IMR-90 (cell line): Measurements from ENCODE around the gene BCAS4. TPM values are rescaled to one million over a fixed set of nuclear protein-coding genes. Genes with fewer than 3 reads are reported as not detected.

Experiments used
- ATAC-seq: fragments of 200-7000 bp; cut with Tn5 transposase; 2 replicates; pipeline ENCODE4 v1.9.1; 2020; ENCODE audit warnings: low read depth, mild to moderate bottlenecking, moderate library complexity
- BruUV-seq: library from RNA; stranded (reverse); fragments of 400-500 nt; replicated peaks from 2 replicates; lab custom pipeline; 2021; lab: Mats Ljungman, UMichigan
- CTCF ChIA-PET: fragments of 300-600 bp; formaldehyde crosslinking; extraction: SDS; loops from one replicate; lab custom pipeline; 2021; ENCODE audit warnings: antibody characterized with exemption; lab: Yijun Ruan, JAX
- POLR2A ChIA-PET: fragments of 300-600 bp; sonication (Branson Sonifier 250); formaldehyde crosslinking; loops from one replicate; lab custom pipeline; 2022; ENCODE audit warnings: antibody characterized with exemption; ENCODE audit not compliant: unreplicated experiment; lab: Charles Lee
- DNase-seq: peaks from one replicate; pipeline ENCODE4 v3.0.0; 2013
- H2AFZ ChIP-seq: replicated peaks from 2 replicates; pipeline ENCODE3; 2013; ENCODE audit warnings: low read length, mild to moderate bottlenecking; ENCODE audit not compliant: poor library complexity
- H2AK5ac ChIP-seq: 2 replicates; pipeline ENCODE4 v1.6.1; 2013; ENCODE audit warnings: low read depth, low read length, inconsistent platforms
- H2AK9ac ChIP-seq: replicated peaks from 2 replicates; pipeline ENCODE3; 2013; ENCODE audit warnings: mild to moderate bottlenecking, low read depth, low read length, moderate library complexity; ENCODE audit not compliant: poor library complexity
- H2BK120ac ChIP-seq: 2 replicates; pipeline ENCODE4 v1.6.1; 2013; ENCODE audit warnings: low read depth, low read length, inconsistent platforms
- H2BK15ac ChIP-seq: 3 replicates; pipeline ENCODE4 v1.6.1; 2013; ENCODE audit warnings: low read depth, low read length, inconsistent platforms
- H2BK20ac ChIP-seq: 2 replicates; pipeline ENCODE4 v1.6.1; 2013; ENCODE audit warnings: low read depth, mild to moderate bottlenecking, inconsistent platforms, low read length, moderate library complexity
- H2BK5ac ChIP-seq: 2 replicates; pipeline ENCODE4 v1.6.1; 2013; ENCODE audit warnings: mild to moderate bottlenecking, low read depth, low read length, inconsistent platforms; ENCODE audit not compliant: poor library complexity, severe bottlenecking
- H3K14ac ChIP-seq: replicated peaks from 2 replicates; pipeline ENCODE4 v1.6.1; 2013; ENCODE audit warnings: low read depth, low read length, inconsistent platforms
- H3K18ac ChIP-seq: 2 replicates; pipeline ENCODE4 v1.6.1; 2013; ENCODE audit warnings: low read depth, low read length, control low read depth
- H3K23ac ChIP-seq: 2 replicates; pipeline ENCODE4 v1.6.1; 2013; ENCODE audit warnings: low read depth, low read length, inconsistent platforms
- H3K27ac ChIP-seq: 2 replicates; pipeline ENCODE4 v1.5.1; 2013; ENCODE audit warnings: mild to moderate bottlenecking, control low read depth, low read length; ENCODE audit not compliant: insufficient read depth
- H3K27me3 ChIP-seq: 2 replicates; pipeline ENCODE4 v1.6.1; 2013; ENCODE audit warnings: low read length; ENCODE audit not compliant: control insufficient read depth, insufficient read depth
- H3K36me3 ChIP-seq: 2 replicates; pipeline ENCODE4 v1.6.1; 2013; ENCODE audit warnings: low read length, mixed read lengths; ENCODE audit not compliant: control insufficient read depth, insufficient read depth
- H3K4ac ChIP-seq: 2 replicates; pipeline ENCODE4 v1.6.1; 2013; ENCODE audit warnings: low read depth, low read length, inconsistent platforms
- H3K4me1 ChIP-seq: 2 replicates; pipeline ENCODE4 v1.6.1; 2013; ENCODE audit warnings: low read length, mixed read lengths; ENCODE audit not compliant: control insufficient read depth, insufficient read depth
- H3K4me2 ChIP-seq: 2 replicates; pipeline ENCODE4 v1.6.1; 2013; ENCODE audit warnings: low read depth, mild to moderate bottlenecking, control low read depth, low read length, moderate library complexity
- H3K4me3 ChIP-seq: 2 replicates; pipeline ENCODE4 v1.5.1; 2013; ENCODE audit warnings: low read depth, mild to moderate bottlenecking, control low read depth, low read length, moderate library complexity; ENCODE audit not compliant: insufficient read depth
- H3K56ac ChIP-seq: 2 replicates; pipeline ENCODE4 v1.6.1; 2013; ENCODE audit warnings: low read length, inconsistent platforms; ENCODE audit not compliant: insufficient read depth; ENCODE audit errors: extremely low read depth
- H3K79me1 ChIP-seq, 2 experiments: 2 replicates each; pipeline ENCODE4 v1.6.1; 2013; ENCODE audit warnings: low read length in 2 of 2, inconsistent platforms in 1 of 2, low read depth in 1 of 2
- H3K9ac ChIP-seq: 2 replicates; pipeline ENCODE4 v1.6.1; 2013; ENCODE audit warnings: low read depth, low read length, control low read depth
- H3K9me1 ChIP-seq: 2 replicates; pipeline ENCODE4 v1.6.1; 2013; ENCODE audit warnings: low read length, inconsistent platforms; ENCODE audit not compliant: insufficient read depth
- H3K9me3 ChIP-seq: 2 replicates; pipeline ENCODE4 v1.6.1; 2013; ENCODE audit warnings: low read length; ENCODE audit not compliant: control insufficient read depth, insufficient read depth
- H4K20me1 ChIP-seq: 2 replicates; pipeline ENCODE4 v1.6.1; 2013; ENCODE audit warnings: low read length, inconsistent platforms; ENCODE audit not compliant: insufficient read depth
- H4K5ac ChIP-seq: 2 replicates; pipeline ENCODE4 v1.6.1; 2013; ENCODE audit warnings: mild to moderate bottlenecking, low read depth, low read length, control low read depth
- H4K8ac ChIP-seq, 2 experiments: 2 replicates each; pipeline ENCODE4 v1.6.1; 2013; ENCODE audit warnings: low read depth in 2 of 2, low read length in 2 of 2, control low read depth in 1 of 2, inconsistent platforms in 1 of 2
- H4K91ac ChIP-seq: 2 replicates; pipeline ENCODE4 v1.6.1; 2013; ENCODE audit warnings: low read depth, low read length, inconsistent platforms; ENCODE audit not compliant: insufficient read depth
- CEBPB ChIP-seq: IDR thresholded peaks from 2 replicates; pipeline ENCODE4 v1.6.1; 2012; ENCODE audit warnings: low read depth, low read length, improper control_type of control experiment
- CHD1 ChIP-seq: IDR thresholded peaks from 2 replicates; pipeline ENCODE4 v1.6.1; 2012; ENCODE audit warnings: low read depth, low read length, improper control_type of control experiment
- FOS ChIP-seq: fragments of 150-350 bp; IDR thresholded peaks from 2 replicates; pipeline ENCODE4 v1.6.1; 2016; ENCODE audit warnings: low read depth, low read length
- MAFK ChIP-seq: IDR thresholded peaks from 2 replicates; pipeline ENCODE4 v1.6.1; 2012; ENCODE audit warnings: low read depth, low read length, improper control_type of control experiment
- MAZ ChIP-seq: IDR thresholded peaks from 2 replicates; pipeline ENCODE4 v1.6.1; 2012; ENCODE audit warnings: low read depth, mild to moderate bottlenecking, low read length, improper control_type of control experiment, moderate library complexity, borderline replicate concordance
- MXI1 ChIP-seq: IDR thresholded peaks from 2 replicates; pipeline ENCODE4 v1.6.1; 2012; ENCODE audit warnings: low read depth, mild to moderate bottlenecking, low read length, moderate library complexity, borderline replicate concordance
- NFE2L2 ChIP-seq: fragments of 150-350 bp; IDR thresholded peaks from 2 replicates; pipeline ENCODE4 v1.6.1; 2016; ENCODE audit warnings: low read depth, mild to moderate bottlenecking, low read length
- POLR2A ChIP-seq: IDR thresholded peaks from 2 replicates; pipeline ENCODE4 v1.6.1; 2012; ENCODE audit warnings: mild to moderate bottlenecking, low read depth, low read length
- RAD21 ChIP-seq: IDR thresholded peaks from 2 replicates; pipeline ENCODE4 v1.6.1; 2012; ENCODE audit warnings: low read length, improper control_type of control experiment
- RCOR1 ChIP-seq: IDR thresholded peaks from 2 replicates; pipeline ENCODE4 v1.6.1; 2012; ENCODE audit warnings: mild to moderate bottlenecking, low read length, improper control_type of control experiment; ENCODE audit not compliant: insufficient replicate concordance
- RFX5 ChIP-seq: IDR thresholded peaks from 2 replicates; pipeline ENCODE4 v1.8.0; 2012; ENCODE audit warnings: low read depth, mild to moderate bottlenecking, low read length, moderate library complexity
- SMC3 ChIP-seq: fragments of 150-350 bp; IDR thresholded peaks from 2 replicates; pipeline ENCODE4 v1.6.1; 2016; ENCODE audit warnings: low read depth, mild to moderate bottlenecking, antibody characterized with exemption, low read length, moderate library complexity
- WGBS, 2 experiments: methylation state at CpG; one replicate each; pipeline versions ENCODE4 v1.1.5 to v1.1.7; 2013; ENCODE audit warnings: missing lambda C conversion rate in 2 of 2; ENCODE audit not compliant: insufficient read length in 1 of 2; ENCODE audit errors: extremely low coverage in 2 of 2; 5-methylcytosine and 5-hydroxymethylcytosine counted together
- dilution Hi-C: fragments of 300-500 bp; cut with HindIII; formaldehyde crosslinking; loops from one replicate; pipeline ENCODE4 v1.14.3; 2018; ENCODE audit warnings: low sequenced_read_pairs; ENCODE audit not compliant: unreplicated experiment
- in situ Hi-C: fragments of 300-500 bp; cut with MboI; formaldehyde crosslinking; loops from 3 replicates; pipeline ENCODE4 v1.14.3; 2019; ENCODE audit warnings: low sequenced_read_pairs, inconsistent platforms, mixed read lengths
- intact Hi-C: fragments of 100-400 bp; cut with micrococcal nuclease; formaldehyde crosslinking; loops from 2 replicates; pipeline ENCODE4 v1.10.0; 2022
- polyA plus RNA-seq, 3 experiments: library from polyadenylated mRNA; depleted of rRNA; stranded (reverse); fragments of >200 nt; gene quantifications; 2 replicates each; pipeline ENCODE4 v1.2.3, GENCODE V29; 2012; ENCODE audit warnings: low replicate concordance in 1 of 3
- total RNA-seq: library from RNA; depleted of rRNA; stranded (reverse); fragments of >200 nt; gene quantifications from 2 replicates; pipeline ENCODE4 v1.2.3, GENCODE V29; 2012
- TF ChIP-seq, protein P1 (sequence below): fragments of 150-350 bp; IDR thresholded peaks from 2 replicates; pipeline ENCODE4 v1.6.1; 2016; ENCODE audit warnings: low read depth, mild to moderate bottlenecking, low read length, moderate library complexity, borderline replicate concordance
- TF ChIP-seq, protein P2 (sequence below): conservative IDR thresholded peaks from 2 replicates; pipeline ENCODE4 v1.5.1; 2012; ENCODE audit warnings: mild to moderate bottlenecking, low read depth, low read length, improper control_type of control experiment
- TF ChIP-seq, protein P3 (sequence below): fragments of 150-350 bp; IDR thresholded peaks from 2 replicates; pipeline ENCODE4 v1.6.1; 2017; ENCODE audit warnings: mild to moderate bottlenecking, antibody characterized with exemption, low read length, low read depth

The BCAS4 gene
- total and polyA plus RNA-seq, 2 of the 4 experiments (the other 2 are of a cell fraction), result 42.7 to 47.5 TPM

DNA sequence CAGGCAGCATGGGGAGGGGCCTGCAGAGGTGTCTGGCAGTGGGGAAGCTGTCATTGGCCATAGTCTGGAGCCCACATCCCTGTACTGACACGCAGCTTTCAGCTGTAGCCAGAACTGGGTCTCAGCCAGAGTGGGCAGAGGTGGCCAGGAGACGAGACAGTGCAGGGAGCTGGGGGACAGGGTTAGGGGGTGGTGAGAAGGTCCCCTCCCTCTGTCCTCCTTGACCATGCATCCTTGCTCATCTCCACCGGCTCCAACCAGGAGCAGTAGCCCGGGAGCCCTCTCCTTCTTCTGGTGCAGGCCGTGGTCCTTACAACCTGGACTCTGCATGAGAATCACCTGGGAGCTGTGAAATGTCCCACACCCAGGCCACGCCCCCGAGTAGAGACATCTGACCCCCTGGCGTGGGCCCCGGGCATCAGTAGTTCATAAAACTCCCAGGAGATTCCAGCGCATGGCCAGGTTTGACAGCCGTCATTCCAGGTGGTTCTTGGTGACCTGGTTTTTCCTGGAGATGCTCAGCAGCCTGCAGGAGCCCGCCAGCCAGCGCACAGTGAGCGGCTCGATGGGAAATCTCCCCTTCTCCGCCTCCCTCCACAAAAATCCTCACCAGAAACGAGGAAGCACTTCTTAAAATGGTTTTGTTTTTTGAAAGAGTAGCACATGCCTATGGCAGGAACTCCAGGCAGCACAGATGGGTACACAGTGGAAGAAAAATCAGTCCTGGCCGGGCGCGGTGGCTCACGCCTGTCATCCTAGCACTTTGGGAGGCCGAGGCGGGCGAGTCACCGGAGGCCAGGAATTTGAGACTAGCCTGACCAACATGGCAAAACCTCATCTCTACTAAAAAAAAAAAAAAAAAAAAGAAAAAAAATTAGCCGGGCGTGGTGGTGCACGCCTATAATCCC, 80.2 kb downstream of the BCAS4 start:
- H3K36me3 ChIP-seq, result peaks cover 13% of the 10 kb centered on the region
- no peak overlapping the region for H3K23ac ChIP-seq
- ChIA-PET POLR2A (no interaction called here), CTCF (no interaction called here)
- intact Hi-C loops, result no loop called here
- H2BK20ac ChIP-seq, result no peak overlapping the region
- H2BK120ac ChIP-seq, result no peak overlapping the region
- no peak overlapping the region for H3K14ac ChIP-seq
- BruUV-seq, result no TSS peak
- H3K4me2 ChIP-seq, result no peak overlapping the region
- no peak overlapping the region for H2BK5ac ChIP-seq
- ATAC-seq (no peak), DNase-seq (no peak)
- peaks cover 4% of the 10 kb centered on the region for H3K9me1 ChIP-seq
- no peak overlapping the region for H3K4ac ChIP-seq
- 76% methylated on average over 5 of the region's 28 CpGs; no CpG with 5 or more reads in 1 of the 2 experiments for WGBS, 2 experiments
- H3K9me3 ChIP-seq, result no peaks in the 10 kb centered on the region
- H2BK15ac ChIP-seq, result no peak overlapping the region
- no peak overlapping the region for H3K9ac ChIP-seq
- no peak overlapping the region for H4K5ac ChIP-seq
- H3K79me1 ChIP-seq, result no peaks in the 10 kb centered on the region
- no peaks in the 10 kb centered on the region for H3K27me3 ChIP-seq
- no peak overlapping the region for H3K56ac ChIP-seq
- no peak overlapping the region for H2AK5ac ChIP-seq
- no peak overlapping the region for H3K4me3 ChIP-seq
- in situ Hi-C loops, result no loop called here
- no peaks in the 10 kb centered on the region for H4K20me1 ChIP-seq
- H2AK9ac ChIP-seq, result no peak overlapping the region
- H4K91ac ChIP-seq, result no peak overlapping the region
- no peak overlapping the region for H4K8ac ChIP-seq
- dilution Hi-C loops, result no loop called here
- peaks cover 10% of the 10 kb centered on the region for H3K4me1 ChIP-seq
- no peak overlapping the region for H3K27ac ChIP-seq
- no peak overlapping the region for H3K18ac ChIP-seq
- H2AFZ ChIP-seq, result no peak overlapping the region
- TF ChIP-seq, protein P1, sequence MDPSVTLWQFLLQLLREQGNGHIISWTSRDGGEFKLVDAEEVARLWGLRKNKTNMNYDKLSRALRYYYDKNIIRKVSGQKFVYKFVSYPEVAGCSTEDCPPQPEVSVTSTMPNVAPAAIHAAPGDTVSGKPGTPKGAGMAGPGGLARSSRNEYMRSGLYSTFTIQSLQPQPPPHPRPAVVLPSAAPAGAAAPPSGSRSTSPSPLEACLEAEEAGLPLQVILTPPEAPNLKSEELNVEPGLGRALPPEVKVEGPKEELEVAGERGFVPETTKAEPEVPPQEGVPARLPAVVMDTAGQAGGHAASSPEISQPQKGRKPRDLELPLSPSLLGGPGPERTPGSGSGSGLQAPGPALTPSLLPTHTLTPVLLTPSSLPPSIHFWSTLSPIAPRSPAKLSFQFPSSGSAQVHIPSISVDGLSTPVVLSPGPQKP, result no peak
- no peak for TF ChIP-seq MAFK
- no peak for TF ChIP-seq CHD1
- TF ChIP-seq FOS, result no peak
- TF ChIP-seq NFE2L2, result no peak
- TF ChIP-seq RCOR1, result no peak
- TF ChIP-seq RFX5, result no peak
- TF ChIP-seq, protein P2, sequence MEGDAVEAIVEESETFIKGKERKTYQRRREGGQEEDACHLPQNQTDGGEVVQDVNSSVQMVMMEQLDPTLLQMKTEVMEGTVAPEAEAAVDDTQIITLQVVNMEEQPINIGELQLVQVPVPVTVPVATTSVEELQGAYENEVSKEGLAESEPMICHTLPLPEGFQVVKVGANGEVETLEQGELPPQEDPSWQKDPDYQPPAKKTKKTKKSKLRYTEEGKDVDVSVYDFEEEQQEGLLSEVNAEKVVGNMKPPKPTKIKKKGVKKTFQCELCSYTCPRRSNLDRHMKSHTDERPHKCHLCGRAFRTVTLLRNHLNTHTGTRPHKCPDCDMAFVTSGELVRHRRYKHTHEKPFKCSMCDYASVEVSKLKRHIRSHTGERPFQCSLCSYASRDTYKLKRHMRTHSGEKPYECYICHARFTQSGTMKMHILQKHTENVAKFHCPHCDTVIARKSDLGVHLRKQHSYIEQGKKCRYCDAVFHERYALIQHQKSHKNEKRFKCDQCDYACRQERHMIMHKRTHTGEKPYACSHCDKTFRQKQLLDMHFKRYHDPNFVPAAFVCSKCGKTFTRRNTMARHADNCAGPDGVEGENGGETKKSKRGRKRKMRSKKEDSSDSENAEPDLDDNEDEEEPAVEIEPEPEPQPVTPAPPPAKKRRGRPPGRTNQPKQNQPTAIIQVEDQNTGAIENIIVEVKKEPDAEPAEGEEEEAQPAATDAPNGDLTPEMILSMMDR, result no peak
- TF ChIP-seq, protein P3, sequence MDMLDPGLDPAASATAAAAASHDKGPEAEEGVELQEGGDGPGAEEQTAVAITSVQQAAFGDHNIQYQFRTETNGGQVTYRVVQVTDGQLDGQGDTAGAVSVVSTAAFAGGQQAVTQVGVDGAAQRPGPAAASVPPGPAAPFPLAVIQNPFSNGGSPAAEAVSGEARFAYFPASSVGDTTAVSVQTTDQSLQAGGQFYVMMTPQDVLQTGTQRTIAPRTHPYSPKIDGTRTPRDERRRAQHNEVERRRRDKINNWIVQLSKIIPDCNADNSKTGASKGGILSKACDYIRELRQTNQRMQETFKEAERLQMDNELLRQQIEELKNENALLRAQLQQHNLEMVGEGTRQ, result no peak
- TF ChIP-seq RAD21, result no peak
- no peak for TF ChIP-seq MXI1
- TF ChIP-seq MAZ, result no peak
- no peak for TF ChIP-seq SMC3
- TF ChIP-seq POLR2A, result no peak
- no peak for TF ChIP-seq CEBPB
